Measurements from ENCODE around the gene EDEM1.

Gene EDEM1

DNA sequence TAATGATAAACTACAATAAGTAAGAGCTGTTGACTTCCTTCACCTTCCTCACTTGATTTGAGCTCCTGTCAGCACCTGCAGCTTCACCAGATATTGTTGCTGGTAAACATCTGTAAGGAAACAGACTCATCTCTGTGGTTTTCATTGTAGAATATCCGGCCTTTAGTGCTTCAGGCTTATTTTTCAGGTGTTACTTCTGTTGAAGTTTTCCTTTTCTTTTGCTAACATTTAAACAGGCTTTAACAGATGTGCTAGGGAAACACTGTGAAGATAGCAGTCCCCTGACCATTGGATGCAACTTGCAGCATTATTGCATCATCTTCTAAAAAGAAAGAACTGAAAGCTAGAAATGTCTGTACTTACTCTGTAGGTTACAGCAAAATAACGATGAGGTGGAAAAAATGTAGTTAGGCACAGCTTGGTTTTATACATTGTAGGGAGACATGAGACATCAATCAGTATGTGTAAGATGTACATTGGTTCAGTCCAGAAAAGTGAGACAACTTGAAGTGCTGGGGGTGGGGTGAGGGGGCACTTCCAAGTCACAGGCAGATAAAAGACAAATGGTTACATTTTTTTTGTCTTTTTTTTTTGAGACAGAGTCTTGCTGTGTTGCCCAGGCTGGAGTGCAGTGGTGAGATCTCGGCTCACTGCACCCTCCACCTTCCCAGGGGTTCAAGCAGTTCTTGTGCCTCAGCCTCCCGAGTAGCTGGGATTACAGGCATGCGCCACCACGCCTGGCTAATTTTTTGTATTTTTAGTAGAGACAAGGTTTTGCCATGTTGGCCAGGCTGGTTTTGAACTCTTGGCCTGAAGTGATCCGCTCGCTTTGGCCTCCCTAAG is 10.2 kb downstream of the EDEM1 start:
- in situ Hi-C loops (cut with MboI; ENCODE audit: low sequenced_read_pairs), result no loop called here

GRCh38 chr3:5198313-5198677 is 10.8 kb downstream of the EDEM1 start:
- in situ Hi-C loops (cut with MboI; ENCODE audit: low sequenced_read_pairs), result no loop called here

DNA sequence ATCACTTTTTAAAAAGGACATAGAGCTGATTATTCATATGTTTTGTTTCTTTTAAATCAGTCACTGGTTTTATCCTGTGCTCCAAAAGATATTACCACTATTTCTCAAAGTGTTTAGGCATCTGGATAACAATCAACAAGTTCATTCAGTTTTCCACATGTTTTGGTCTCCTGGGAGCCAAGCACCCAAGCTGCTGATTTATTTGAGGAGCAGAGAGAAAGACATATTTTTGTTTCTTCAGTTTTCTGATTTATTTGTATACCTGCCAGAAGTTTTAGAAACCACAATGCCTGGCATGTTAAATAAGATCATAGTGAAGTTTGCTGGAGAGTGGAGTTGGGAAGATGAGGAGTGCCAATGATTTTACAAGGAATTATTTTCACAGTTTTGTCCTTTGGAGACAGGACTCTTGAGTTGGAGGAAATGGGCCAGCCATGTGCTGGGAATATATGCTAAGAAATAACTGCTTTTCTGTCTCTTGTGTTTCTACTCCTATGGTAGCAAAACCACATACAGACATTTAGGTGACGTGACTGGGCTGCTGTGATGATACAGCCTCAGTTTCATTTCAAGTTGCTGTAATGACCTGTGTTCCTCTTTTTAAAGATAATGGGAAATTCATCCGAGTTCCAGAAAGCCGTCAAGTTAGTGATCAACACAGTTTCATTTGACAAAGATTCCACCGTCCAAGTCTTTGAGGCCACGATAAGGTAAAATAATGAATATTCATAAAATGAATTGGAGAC is 11.7 kb downstream of the EDEM1 start:
- in situ Hi-C loops (cut with MboI; ENCODE audit: low sequenced_read_pairs), result no loop called here

GRCh38 chr3:5201536-5201935 is 14.0 kb downstream of the EDEM1 start:
- in situ Hi-C loops (cut with MboI; ENCODE audit: low sequenced_read_pairs), result no loop called here

- in situ Hi-C loops (cut with MboI; ENCODE audit: low sequenced_read_pairs), result no loop called here
Measured at GRCh38 chr3:5202222-5202621, 14.7 kb downstream of the EDEM1 start.

- in situ Hi-C loops (cut with MboI; ENCODE audit: low sequenced_read_pairs), result no loop called here
Measured at GRCh38 chr3:5205165-5205941, 17.8 kb downstream of the EDEM1 start.

DNA sequence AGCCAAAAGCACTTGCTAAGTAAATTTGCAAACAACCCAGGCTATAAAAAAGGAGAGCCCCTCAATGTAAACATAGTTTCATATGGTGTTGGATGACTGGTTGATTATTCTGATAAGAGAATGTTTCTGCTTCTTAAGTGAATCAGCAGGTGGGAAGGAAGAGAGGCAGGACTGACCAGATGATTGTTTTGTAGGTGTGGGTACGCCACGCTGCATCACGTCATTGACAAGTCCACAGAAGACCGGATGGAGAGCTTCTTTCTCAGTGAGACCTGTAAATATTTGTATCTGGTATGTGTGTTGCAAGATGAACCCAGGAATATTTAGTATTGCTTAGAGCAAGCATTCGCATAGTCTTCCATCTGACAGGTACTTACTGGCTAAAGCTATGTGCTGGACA is 23.4 kb downstream of the EDEM1 start:
- in situ Hi-C loops (cut with MboI; ENCODE audit: low sequenced_read_pairs), result no loop called here

DNA sequence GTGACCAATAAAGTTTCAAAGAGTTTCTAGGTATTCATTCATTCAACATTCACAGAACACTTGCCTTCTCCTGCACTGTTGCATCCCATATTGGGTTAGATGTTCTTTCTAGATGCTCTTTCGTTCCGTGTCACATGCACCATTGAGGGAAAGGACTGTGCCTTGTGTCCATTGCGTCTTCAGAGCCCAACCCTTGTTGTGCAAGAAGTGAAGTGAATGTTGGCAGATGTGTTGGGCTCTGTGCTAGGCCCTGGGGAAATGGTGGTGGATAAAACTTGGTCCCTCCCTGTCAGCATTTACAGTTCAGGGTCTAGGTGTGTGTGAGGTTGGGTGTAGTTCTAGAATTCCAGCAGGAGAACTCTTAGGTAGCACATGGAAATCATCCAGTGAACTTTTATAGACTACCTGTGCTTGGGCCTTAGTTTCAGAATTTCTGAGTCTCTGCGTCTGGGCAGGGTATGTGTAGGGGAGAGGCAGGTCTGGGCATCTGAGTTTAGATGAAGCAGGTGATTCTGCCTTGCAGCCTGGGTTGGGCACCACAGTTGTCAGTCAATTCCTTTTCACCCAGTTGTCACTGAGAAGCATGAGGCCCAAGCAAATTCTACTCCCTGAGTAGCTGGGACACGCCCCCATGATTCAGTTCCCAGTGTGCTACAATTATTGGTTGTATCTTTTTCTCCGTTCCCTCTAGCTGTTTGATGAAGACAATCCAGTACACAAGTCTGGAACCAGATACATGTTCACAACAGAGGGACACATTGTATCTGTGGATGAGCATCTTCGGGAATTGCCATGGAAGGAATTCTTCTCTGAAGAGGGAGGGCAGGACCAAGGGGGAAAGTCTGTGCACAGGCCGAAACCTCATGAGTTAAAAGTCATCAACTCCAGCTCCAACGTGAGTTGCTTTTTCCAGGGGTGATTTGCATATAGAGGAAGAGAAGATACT is 25.4 kb downstream of the EDEM1 start:
- in situ Hi-C loops (cut with MboI; ENCODE audit: low sequenced_read_pairs), result no loop called here

- in situ Hi-C loops (cut with MboI; ENCODE audit: low sequenced_read_pairs), result no loop called here
Measured at GRCh38 chr3:5213574-5213966, 26.1 kb downstream of the EDEM1 start.

DNA sequence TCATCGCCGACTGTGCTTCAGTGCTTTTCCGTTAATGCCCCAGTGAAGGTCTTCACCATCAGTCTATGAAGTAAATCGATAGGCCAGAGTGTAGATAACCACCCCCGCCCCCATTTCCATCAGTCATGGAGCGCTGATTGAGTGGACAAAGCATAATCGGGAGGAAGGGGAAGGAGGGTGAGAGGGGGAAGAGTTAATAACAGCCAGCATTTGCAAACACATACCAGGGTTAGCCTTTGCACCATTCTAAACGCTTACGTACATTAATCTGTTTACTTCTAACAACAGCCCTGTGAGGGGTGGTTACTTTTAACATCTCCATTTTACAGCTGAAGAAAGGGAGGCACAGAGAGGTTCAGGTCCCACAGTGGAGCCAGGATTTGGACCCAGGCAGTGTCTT is 26.8 kb downstream of the EDEM1 start:
- in situ Hi-C loops (cut with MboI; ENCODE audit: low sequenced_read_pairs), result no loop called here

DNA sequence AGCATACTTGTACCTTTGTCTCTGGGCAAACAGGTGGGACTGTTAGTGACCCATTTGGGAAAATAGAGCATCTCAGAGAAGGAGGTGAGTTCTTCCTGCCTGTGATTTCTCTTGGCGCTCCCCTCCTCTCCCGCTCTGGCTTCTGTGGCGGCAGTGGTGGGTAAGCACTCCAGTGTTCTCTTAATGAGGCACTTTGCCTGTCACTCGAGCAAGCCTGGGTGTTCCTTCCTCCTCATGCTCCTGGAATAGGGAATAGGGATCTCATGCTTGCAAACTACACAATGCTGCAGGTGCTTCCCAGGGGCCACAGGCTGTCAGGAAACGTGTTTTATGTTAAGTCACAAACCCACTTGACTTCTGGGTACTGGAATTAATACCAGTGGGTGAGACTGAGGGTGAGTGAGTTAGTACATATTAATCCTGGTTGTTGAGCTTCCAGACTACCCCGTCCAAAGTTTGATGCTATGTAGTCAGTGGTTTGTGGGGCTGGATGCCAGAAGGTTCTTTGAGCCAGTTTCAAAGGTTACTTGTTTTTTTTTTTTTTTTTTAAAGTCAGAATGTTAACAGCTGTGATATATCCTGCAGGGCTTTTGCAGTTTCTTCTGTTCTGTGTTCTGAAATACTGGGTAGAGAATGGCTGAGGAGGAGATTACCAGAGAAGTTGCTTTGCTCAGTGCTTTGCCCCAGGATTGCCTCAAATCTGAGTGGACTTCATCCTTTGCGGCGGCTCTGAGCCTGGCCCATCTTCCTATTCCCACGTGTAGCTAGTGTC is 30.5 kb downstream of the EDEM1 start:
- in situ Hi-C loops (cut with MboI; ENCODE audit: low sequenced_read_pairs), result no loop called here

DNA sequence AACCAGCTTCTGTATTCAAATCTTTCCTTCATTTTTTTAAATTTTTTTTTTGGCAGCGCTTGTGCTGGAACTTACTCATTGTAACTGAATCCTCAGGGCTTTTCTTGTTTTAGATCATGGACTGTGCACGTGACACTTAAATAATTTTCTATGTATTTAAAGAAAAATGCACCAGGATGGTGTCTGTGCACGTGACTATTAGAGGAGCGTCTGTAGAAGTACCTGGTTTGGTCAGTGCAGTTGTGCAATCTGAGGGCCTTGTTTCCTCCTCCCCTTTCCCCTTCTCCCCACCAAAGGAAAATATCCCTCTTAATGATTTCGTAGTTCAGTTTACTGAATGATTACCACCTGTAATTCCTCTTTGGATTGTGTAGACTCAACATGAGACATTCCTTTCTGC is 31.3 kb downstream of the EDEM1 start:
- in situ Hi-C loops (cut with MboI; ENCODE audit: low sequenced_read_pairs), result no loop called here

DNA sequence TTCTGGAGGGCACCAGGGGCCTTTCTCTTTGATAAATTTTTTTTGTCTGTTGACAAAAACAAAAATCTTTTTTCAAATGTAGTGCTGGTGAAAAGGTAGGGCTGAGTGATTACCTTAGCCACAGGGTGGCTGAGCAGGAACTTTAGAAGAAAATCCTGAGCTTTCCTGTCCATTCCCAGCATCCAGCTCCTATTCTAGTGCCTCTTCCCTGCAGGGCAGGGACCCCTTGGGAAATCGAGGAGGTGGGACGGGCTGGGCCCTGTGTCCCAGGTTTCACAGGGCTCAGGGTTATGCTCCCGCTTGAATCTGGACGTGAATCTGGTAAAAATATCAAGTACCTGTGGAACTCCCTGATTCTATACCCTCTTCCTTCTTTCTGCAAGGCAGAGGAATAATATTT is 31.7 kb downstream of the EDEM1 start:
- in situ Hi-C loops (cut with MboI; ENCODE audit: low sequenced_read_pairs), result no loop called here

DNA sequence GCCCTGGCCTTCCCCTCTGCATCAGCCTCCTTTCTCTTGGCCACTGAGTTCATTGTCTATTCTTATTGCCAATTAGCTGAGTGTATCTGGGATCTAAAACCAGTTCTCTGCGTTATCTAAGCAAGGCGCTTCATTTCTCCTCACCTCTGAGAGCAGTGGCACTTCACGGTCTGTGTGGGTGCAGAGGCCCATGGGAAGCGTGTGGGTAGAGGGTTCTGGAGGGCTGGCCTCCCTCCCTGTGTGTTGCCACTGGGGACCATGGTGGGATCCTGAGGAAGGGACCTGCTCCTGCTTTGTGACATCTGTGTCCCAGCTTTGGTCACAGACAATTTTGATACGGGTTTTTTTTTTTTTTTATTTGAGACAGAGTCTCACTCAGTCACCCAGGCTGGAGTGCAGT is 32.7 kb downstream of the EDEM1 start:
- in situ Hi-C loops (cut with MboI; ENCODE audit: low sequenced_read_pairs), result no loop called here

- in situ Hi-C loops (cut with MboI; ENCODE audit: low sequenced_read_pairs), result no loop called here
Measured at GRCh38 chr3:5220667-5221431, 33.3 kb downstream of the EDEM1 start.

- in situ Hi-C loops (cut with MboI; ENCODE audit: low sequenced_read_pairs), result no loop called here
Measured at GRCh38 chr3:5221701-5222100, 34.2 kb downstream of the EDEM1 start.

DNA sequence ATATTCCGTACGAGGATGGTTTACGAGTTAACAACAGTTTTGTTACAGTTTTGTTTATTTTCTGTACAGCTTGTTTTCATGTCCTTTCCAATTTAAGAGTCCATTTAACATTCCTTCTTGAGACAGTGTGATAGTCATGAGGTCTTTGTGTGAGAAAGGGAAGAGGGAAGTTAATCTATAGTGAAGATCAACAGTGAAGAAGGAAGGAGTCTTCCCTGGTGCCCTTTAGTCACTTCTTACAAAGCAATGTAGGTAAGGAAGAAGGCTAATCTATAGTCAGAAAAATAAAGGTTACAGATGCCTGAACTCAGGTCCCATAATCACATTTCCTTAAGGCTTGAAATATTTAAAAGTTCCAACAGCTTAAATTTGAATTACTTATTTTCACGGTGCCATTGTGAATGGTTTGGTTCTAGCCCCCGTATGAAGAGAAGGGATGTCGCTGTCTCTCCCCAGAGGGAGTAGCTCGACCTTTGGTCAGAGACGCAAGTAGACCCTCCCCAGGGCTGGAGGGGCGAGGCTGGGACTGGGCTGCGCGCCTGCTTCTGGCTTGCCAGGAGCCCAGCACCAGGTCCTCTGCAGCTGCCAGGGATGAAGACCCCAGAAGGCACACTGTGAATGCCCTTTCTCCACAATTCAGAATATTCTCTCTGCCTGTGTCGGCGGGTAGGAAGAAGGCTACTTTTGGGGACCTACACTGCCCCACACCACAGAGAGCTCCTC is 34.9 kb downstream of the EDEM1 start:
- in situ Hi-C loops (cut with MboI; ENCODE audit: low sequenced_read_pairs), result no loop called here

GRCh38 chr3:5226783-5227182 is 39.3 kb downstream of the EDEM1 start:
- in situ Hi-C loops (cut with MboI; ENCODE audit: low sequenced_read_pairs), result no loop called here

Data from HL-60/S4 treated with retinoic acid at 250 ng/mL for 4 days and 3 days (cell line).